ENCODE data around the gene MKS1. TPM values are rescaled to one million over a fixed set of nuclear protein-coding genes. Genes with fewer than 3 reads are reported as not detected.

MKS1 gene
- polyA plus RNA-seq, 3 donors = 4.2 to 7.6 (median 5.0) TPM

- Histone ChIP-seq H3K27ac (ENCODE audit: low read depth in 1 of 2, low read length in 2 of 2) (no peak overlapping the region), H4K20me1 (ENCODE audit: insufficient read depth, low read length) (no peaks in the 10 kb centered on the region), H3K9me3 (replicated peaks in 1 of 2; ENCODE audit: control insufficient read depth in 1 of 2, insufficient read depth in 1 of 2, low read length in 2 of 2) (no peaks in the 10 kb centered on the region), H3K36me3 (replicated peaks in 1 of 2; ENCODE audit: control insufficient read depth in 1 of 2, insufficient read depth in 2 of 2, low read length in 2 of 2) (no peaks in the 10 kb centered on the region), H3K9ac (ENCODE audit: insufficient read depth, low read length, poor library complexity, severe bottlenecking) (no peak overlapping the region), H3K79me2 (ENCODE audit: insufficient read depth, low read length) (no peaks in the 10 kb centered on the region), H2AFZ (ENCODE audit: insufficient read depth, low read depth, low read length, poor library complexity, severe bottlenecking) (no peak overlapping the region), H3K4me3 (replicated peaks in 1 of 3; ENCODE audit: low read depth in 2 of 3, low read length in 3 of 3) (no peak overlapping the region), H3K27me3 (ENCODE audit: control insufficient read depth in 2 of 2, insufficient read depth in 2 of 2, low read length in 2 of 2) (no peaks in the 10 kb centered on the region), H3K4me2 (replicated peaks; ENCODE audit: extremely low read depth, low read length, poor library complexity, severe bottlenecking) (no peak overlapping the region), H3K4me1 (ENCODE audit: control insufficient read depth in 1 of 2, insufficient read depth in 2 of 2, low read length in 2 of 2) (peaks cover 22 to 31% of the 10 kb centered on the region in 2 donors)
- no peaks in the 10 kb centered on the region for H3K36me3 Mint-ChIP-seq
- H3K9me3 Mint-ChIP-seq = peaks cover 0 to 1% (median 0%) of the 10 kb centered on the region in 7 donors
- peaks cover 10 to 18% (median 15%) of the 10 kb centered on the region in 3 donors for H3K27me3 Mint-ChIP-seq (ENCODE audit: low read depth in 3 of 3)
- peak overlapping the region in 1 of 2 donors; percentile 22 for H3K4me3 Mint-ChIP-seq
- H3K4me1 Mint-ChIP-seq = peaks cover 26% of the 10 kb centered on the region
- intact Hi-C loops (cut with micrococcal nuclease) = no loop called here
- TF ChIP-seq CTCF (IDR thresholded peaks at IDR 0.05) = no peak
- DNase-seq = no peak
- WGBS (ENCODE audit: insufficient coverage) = 100% methylated on average over 1 of the region's 3 CpGs
- no peak overlapping the region for H3K27ac Mint-ChIP-seq
These were observed 9.6 kb upstream of the MKS1 start for GRCh38 chr17:58228679-58229078.

GRCh38 chr17:58227733-58228132 lies 8.7 kb upstream of the MKS1 start:
- Mint-ChIP-seq H3K27ac (no peak overlapping the region), H3K27me3 (ENCODE audit: low read depth in 3 of 3) (peaks cover 10 to 20% (median 17%) of the 10 kb centered on the region in 3 donors), H3K4me1 (peaks cover 18% of the 10 kb centered on the region), H3K36me3 (no peaks in the 10 kb centered on the region), H3K9me3 (peaks cover 0 to 1% (median 0%) of the 10 kb centered on the region in 7 donors), H3K4me3 (peak overlapping the region in 1 of 2 donors; percentile 1)
- no peak overlapping the region for H3K4me2 ChIP-seq (replicated peaks; ENCODE audit: extremely low read depth, low read length, poor library complexity, severe bottlenecking)
- H3K9me3 ChIP-seq (replicated peaks in 1 of 2; ENCODE audit: control insufficient read depth in 1 of 2, insufficient read depth in 1 of 2, low read length in 2 of 2) = no peaks in the 10 kb centered on the region
- H3K36me3 ChIP-seq (replicated peaks in 1 of 2; ENCODE audit: control insufficient read depth in 1 of 2, insufficient read depth in 2 of 2, low read length in 2 of 2) = no peaks in the 10 kb centered on the region
- TF ChIP-seq CTCF (IDR thresholded peaks at IDR 0.05) = no peak
- no peak for DNase-seq
- no peaks in the 10 kb centered on the region for H3K79me2 ChIP-seq (ENCODE audit: insufficient read depth, low read length)
- no peak overlapping the region for H3K27ac ChIP-seq (ENCODE audit: low read depth in 1 of 2, low read length in 2 of 2)
- H3K4me1 ChIP-seq (ENCODE audit: control insufficient read depth in 1 of 2, insufficient read depth in 2 of 2, low read length in 2 of 2) = peaks cover 15 to 22% of the 10 kb centered on the region in 2 donors
- H3K9ac ChIP-seq (ENCODE audit: insufficient read depth, low read length, poor library complexity, severe bottlenecking) = no peak overlapping the region
- no peaks in the 10 kb centered on the region for H4K20me1 ChIP-seq (ENCODE audit: insufficient read depth, low read length)
- intact Hi-C loops (cut with micrococcal nuclease) = no loop called here
- WGBS (ENCODE audit: insufficient coverage) = 95% methylated on average over 3 of the region's 3 CpGs
- no peak overlapping the region for H2AFZ ChIP-seq (ENCODE audit: insufficient read depth, low read depth, low read length, poor library complexity, severe bottlenecking)
- no peaks in the 10 kb centered on the region for H3K27me3 ChIP-seq (ENCODE audit: control insufficient read depth in 2 of 2, insufficient read depth in 2 of 2, low read length in 2 of 2)
- no peak overlapping the region for H3K4me3 ChIP-seq (replicated peaks in 1 of 3; ENCODE audit: low read depth in 2 of 3, low read length in 3 of 3)

Measured in CD14-positive monocyte (primary cell).